Measurements from ENCODE around the gene TRPC4AP.
A peak's percentile ranks its signal among the peaks of the same experiment; 100 is the strongest.
"Not testable (repeated sequence)": the region's sequence is repeated elsewhere in the genome, so short reads cannot be mapped to it uniquely, and the experiment has no call there.

Gene TRPC4AP

DNA sequence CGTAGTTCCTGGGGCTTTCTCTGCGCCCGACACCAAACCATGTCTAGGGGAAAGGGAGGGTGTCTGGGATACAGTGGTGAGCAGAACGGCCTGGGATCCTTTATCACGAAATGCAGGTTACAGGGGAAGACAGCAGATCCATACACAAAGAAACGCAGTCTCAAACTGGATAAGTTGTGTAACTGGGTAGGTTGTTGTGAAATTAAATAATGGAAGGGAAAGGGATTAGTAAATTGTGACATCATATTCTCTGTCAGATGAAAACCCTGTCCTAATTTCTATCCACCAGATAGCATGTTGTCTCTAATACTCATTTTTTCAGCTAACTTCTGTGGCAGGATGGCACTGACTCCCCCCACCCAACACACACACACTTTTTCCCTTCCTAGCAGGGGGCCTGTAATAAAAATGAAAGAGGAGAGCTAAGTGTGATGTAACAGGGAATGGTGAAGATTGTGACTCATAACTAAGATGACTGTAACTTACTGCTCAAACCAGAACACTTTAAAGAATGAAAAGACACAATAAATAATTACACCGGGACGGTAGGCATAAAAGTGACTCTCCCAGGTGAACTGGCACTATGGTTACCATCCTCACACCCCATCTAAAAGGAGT is 769 bp upstream of the TRPC4AP start:
- no peak for DNase-seq

DNA sequence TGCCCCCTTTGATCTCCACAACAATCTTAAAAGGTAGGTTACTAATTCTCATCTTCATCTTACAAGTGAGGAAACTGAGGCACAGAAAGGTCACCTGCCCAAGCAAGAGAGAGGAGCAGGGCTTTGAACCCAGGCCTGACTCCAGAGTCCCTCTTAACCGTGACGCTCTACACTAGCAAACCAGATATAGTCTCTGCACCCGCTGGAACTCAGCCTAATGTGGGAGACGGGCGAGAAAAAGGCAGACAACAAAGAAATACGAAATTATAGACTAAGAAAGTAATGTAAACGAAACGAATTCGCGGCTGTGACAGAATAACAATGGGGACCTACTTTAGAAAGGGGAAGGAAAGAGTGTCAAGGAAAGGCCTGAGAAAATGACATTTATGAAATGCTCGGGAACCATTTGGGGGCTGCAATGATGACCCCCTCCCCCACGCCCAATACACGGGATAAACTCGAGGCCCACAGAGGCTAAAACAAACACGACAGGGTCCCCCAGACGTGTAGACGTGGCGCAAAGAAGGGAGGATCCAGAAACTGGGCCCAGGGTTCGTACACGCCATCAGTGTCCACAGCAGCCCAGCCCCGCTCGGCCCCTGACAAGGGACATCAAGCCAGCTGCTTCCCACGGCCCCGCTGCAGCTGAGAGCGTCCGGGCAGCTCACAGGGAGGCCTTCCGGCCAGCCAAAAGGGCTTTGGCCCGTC is 637 bp downstream of the TRPC4AP start:
- DNase-seq = peak; percentile 20

DNA sequence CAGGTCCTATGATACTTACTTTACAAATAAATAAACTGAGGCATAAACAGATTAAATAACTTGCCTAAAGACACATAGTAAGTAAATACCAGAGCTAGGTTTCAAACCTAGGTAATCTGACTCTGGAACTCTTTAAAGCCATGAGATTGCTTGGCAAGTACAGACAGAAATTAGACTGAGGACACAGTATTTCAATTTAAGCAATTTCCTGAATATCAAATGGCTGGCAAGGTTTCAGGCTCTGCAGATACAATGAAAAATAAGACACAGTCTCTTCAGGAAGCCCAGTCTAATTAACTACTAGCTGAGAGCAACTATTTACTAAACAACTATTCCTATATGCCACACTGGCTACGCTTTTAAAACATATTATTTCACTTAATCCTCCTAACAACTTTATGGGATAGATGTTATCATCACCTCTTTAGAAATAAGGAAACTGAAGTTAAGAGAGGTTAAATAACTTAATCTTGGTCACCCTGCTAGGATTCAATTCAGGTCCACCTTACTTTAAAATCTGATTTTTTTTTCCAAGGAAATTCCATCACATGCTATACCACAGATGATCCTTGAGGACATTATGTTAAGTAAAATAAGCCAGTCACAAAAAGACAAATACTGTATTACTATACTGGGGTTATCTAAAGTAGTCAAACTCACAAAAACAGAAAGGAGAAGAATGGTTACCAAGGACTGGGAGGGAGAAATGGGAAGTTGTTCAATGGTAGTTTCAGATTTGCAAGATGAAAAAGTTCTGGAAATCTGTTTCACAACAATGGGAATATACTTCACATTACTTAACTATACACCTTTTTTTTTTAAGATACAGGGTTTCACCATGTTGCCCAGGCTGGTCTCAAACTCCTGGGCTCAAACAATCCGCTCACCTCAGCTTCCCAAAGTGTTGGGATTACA is 4.1 kb downstream of the TRPC4AP start:
- DNase-seq = no peak

DNA sequence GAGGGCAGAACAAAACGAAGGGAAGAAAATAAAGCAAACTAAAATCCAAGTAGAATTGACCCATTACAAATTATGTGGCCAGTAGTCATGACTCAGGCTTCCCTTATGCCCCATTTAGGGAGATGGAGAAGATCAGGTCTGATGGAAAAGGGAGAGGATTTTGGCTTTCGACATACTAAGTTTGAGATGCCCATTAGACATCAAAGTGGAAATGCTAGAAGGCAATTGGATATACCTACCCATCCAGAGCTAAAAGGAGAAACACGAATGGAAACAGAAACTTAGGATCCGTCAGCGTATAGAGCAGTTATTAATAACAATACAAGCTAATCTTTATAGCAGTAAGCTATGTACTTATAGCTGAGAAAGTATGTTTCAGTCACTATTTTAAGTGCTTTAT is 4.8 kb downstream of the TRPC4AP start:
- DNase-seq = no peak

DNA sequence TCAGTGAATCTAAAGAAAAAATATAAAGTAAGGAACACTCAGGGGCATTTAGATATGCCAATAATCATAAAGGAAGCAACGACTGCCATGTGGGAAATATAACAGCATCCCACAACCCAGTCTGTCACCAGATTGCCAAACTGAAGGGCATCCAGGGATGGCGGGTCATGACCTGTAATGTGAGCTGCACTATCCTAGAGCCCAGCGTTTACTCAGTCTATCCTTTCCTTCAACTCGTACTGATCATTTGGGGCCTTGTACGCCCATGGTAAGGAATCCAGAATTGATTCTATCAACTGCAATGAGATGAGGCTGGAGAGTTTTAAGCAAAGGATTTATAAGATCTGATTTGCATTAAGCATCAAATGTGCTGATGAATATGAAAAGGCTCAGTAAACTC is 5.3 kb downstream of the TRPC4AP start:
- DNase-seq = no peak

DNA sequence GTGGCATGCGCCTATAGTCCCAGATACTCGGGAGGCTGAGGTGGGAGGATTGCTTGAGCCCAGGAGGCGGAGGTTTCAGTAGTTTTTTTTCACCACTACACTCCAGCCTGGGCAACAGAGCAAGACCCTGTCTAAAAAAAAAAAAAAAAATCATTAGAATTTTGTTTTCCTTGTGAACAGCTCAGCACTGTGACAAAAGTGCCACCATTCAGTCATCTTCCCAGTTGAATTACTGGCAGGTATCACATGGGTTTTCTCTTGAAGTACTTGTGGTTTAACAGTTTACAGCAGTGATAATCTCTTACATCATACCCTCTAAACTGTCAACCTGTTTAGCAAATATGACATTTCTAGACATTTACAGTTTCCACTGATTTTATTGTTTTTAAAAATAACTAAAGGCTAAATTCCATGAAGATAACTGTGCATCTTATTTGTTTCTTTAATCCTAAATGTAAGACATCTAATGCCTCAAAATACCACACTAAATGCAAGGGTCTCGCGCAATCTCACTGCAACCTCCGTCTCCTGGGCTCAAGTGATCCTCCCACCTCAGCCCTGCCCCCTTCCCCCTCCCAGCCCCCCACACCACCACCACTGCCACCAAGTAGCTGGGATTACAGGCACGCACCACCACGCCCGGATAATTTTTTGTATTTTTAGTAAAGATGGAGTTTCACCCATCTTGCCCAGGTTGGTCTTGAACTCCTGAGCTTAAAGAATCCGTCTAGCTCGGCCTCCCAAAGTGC is 7.0 kb downstream of the TRPC4AP start:
- DNase-seq = no peak

DNA sequence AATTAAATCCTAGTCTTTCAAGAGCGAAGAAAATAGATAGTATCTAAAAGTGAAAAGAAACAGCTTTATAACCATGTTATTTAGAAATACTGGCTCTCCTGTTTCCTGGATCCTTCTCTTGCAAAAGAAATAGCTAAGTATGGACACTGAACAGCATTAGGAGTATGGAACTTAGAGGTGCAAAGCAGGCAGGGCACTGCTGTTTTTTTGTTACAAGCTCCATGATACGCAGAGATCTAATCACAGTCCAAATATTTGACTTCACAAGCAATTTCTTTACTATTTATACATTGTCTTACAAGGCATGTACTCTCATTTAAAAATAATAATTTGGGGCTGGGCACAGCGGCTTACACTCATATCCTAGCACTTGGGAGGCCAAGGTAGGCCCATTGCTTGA is 7.6 kb downstream of the TRPC4AP start:
- no peak for DNase-seq

DNA sequence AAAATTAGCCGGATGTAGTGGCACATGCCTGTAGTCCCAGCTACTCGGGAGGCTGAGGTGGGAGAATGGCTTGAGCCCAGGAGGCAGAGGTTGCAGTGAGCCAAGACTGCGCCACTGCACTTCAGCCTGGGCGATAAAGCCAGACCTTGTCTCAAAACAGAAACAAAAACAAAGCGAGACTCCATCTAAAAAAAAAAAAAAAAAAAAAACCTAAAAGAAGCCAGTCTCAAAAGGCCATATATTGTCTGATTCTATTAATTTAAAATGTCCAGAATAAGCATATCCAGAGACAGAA is 12.3 kb downstream of the TRPC4AP start:
- DNase-seq = not testable (repeated sequence)

DNA sequence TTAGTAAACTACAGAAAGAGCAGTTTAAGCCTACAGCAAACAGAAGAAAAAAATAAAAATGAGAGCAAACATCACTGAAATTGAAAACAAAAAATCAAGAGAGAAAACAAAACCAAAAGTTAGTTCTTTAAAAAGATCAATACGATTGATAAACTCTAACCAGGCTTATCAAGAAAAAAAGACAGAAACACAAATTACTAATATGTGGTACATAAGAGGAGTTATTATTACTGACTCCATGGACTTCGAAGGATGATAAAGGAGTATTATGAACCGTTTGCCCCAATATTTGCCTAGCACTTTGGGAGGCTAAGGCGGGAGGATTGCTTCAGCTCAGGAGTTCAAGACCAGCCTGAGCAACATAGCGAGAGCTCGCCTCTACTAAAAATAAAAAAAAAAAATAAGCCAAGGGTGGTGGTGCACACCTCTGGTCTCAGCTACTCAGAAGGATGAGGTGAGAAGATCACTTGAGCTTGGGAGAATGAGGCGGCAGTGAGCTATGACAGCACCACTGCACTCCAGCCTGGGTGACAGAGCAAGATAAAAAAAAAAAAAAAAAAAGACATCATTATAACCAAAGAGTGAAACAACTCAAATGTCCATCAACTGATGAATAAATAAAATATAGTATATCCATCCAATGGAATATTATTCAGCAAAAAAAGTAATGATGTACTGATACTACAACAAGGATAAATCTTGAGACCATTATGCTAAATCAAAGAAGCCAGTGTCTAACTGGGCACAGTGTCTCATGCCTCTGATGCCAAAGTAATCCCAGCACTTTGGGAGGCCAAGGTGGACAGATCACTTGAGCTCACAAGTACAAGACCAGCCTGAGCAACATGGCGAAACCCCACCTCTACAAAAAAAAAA is 12.9 kb downstream of the TRPC4AP start:
- no peak for DNase-seq

DNA sequence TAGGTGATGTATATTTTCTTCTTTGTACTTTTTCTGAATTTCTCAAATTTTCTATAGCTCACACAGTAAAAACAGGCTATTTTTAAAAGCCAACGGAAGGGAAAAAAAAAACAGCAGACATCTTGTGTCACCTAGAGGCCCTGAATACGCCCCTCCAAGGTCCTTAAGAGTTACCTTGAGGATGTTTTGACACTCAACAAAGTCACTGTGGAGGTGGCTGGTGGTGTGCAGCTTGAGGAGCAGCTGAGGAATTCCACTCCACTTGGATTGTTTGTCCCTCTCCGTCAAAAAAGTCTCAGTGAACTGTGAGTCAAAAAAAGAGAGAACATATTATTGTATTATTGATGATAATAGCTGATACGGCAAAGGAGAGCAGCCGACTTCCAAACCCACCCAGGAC is 14.7 kb downstream of the TRPC4AP start:
- no peak for DNase-seq

DNA sequence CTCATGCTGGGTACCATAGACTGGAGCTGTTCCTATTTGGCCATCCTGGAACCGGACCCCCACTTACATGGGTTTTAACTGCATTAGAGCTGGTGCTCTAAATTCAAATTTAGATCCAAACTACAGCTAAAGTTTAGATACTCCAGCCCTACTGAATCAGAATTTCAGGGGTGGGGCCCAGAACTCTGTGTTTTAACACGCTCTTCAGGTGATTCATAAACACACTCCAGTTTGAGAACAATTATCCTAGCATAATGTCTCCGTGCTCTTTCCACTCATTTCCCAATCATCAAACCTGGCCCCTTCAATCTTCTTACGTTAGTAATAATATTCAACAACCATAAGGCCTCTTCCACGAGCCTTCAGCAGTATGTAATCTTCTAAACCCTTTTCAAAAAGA is 15.3 kb downstream of the TRPC4AP start:
- DNase-seq = no peak

DNA sequence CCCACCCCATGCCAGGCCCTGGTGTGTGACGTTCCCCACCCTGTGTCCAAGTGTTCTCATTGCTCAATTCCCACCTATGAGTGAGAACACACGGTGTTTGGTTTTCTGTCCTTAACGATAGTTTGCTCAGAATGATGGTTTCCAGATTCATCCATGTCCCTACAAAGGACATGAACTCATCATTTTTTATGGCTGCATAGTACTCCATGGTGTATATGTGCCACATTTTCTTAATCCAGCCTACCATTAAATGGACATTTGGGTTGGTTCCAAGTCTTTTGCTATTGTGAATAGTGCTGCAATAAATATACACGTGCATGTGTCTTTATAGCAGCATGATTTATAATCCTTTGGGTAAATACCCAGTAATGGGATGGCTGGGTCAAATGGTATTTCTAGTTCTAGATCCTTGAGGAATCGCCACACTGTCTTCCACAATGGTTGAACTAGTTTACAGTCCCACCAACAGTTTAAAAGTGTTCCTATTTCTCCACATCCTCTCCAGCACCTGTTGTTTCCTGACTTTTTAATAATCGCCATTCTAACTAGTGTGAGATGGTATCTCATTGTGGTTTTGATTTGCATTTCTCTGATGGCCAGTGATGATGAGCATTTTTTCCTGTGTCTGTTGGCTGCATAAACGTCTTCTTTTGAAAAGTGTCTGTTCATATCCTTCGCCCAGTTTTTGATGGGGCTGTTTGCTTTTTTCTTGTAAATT is 21.0 kb downstream of the TRPC4AP start:
- DNase-seq = not testable (repeated sequence)

DNA sequence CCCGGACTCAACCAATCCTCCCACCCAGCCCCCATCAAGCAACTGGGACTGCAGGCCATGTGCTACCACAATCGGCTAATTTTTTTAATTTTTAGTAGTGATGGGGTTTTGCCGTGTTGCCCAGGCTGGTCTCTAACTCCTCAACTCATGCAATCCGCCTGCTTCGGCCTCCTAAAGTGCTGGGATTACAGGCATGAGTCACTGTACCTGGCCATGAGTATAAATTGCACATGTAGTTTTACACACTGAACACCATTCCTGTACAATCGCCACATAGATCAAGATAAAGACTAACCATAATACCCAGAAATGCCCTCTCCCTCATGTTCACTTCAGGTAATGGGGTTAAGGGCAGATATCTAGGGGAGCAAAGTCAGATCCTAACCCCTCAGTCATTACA is 26.4 kb downstream of the TRPC4AP start:
- no peak for DNase-seq

DNA sequence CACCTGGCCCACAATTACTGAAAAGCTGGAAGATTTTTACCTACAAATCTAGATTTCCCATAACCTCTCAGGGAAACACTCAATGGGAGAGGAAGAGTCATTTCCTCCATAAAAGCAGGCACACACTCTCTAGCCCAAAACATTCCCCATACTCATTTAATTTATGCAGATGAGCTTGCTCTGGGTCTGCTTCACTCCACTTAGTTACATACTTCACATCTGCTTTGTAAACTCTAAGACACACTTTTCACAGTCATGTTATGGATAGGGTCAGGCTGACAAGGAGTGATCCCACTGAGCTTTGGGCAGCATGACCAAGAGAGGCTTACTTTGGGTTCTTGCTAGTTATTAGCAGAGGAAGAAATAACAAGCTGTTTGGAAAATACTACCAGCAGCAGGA is 27.4 kb downstream of the TRPC4AP start:
- no peak for DNase-seq

DNA sequence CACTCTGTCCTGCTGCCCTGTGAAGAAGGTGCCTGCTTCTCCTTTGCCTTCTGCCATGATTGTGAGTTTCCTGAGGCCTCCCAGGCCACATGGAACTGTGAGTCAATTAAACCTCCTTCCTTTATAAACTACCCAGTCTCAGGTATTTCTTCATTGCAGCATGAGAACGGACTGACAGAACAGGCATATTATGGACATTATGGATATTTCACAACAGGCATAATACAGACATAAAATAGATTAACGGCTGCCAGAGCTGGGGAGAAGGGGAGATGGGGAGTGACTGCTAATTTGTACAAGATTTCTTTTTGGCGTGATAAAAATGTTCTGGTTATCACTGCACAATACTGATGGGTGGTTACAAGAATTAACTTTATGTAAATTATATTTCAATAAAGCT is 29.4 kb downstream of the TRPC4AP start:
- DNase-seq = no peak

DNA sequence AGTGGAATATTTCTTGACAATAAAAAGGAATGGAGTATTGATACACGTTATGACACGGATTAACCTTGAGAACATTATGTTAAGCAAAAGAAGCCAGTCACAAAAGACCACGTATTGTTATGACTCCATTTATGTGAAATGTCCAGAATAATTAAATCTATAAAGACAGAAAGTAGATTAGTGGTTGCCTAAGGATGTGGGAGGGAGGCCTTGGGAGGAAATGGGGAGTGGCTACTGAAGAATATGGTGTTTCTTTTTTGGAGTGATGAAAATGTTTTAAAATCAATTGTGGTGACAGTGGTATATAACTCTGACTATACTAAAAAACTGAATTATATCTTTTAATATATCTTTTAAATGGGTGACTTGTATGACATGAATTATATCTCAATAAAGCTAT is 30.1 kb downstream of the TRPC4AP start:
- no peak for DNase-seq

DNA sequence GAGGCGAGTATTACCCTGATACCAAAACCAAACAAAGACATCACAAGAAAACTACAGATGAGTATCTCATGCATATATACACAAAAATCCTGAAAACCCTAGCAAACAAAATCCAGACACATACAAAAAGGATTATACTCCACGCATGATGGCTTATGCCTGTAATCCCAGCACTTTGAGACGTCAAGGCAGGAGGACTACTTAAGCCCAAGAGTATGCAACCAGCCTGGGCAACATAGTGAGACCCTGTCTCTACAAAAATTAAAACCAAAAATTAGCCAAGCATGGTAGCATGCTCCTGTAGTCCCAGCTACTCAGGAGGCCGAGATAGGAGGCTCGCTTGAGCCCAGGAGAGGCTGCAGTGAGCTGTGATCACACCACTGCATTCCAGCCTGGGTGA is 32.4 kb downstream of the TRPC4AP start:
- DNase-seq = no peak

DNA sequence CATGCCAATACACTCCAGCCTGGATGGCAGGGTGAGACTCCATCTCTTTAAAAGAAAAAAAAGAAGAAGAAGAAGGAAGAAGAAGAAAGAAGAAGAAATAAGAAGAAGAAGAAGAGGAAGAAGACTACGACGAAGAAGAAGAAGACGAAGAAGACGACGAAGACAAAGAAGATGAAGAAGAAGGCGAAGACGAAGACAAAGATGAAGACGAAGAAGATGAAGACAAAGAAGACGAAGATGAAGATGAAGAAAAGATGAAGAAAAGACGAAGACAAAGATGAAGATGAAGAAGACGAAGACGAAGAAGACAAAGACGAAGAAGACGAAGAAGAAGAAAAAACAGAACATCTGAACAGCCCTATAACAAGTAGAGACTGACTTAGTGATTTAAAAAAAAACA is 33.0 kb downstream of the TRPC4AP start:
- DNase-seq = no peak

DNA sequence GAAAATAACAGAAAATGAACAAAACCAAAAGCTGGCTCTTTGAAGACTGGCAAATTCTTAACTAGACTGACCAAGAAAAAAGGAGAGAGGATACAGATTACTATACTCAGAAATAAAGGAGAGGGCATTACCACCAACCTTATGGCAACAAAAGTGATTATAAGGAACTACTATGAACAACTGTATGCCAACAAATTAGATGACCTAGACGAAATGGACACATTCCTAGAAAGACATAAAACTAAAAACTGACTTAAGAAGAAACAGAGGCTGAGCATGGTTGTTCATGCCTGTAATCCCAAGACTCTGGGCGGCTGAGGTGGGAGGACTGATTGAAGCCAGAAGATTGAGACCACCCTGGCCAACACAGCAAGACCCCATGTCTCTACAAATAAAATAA is 33.5 kb downstream of the TRPC4AP start:
- no peak for DNase-seq

DNA sequence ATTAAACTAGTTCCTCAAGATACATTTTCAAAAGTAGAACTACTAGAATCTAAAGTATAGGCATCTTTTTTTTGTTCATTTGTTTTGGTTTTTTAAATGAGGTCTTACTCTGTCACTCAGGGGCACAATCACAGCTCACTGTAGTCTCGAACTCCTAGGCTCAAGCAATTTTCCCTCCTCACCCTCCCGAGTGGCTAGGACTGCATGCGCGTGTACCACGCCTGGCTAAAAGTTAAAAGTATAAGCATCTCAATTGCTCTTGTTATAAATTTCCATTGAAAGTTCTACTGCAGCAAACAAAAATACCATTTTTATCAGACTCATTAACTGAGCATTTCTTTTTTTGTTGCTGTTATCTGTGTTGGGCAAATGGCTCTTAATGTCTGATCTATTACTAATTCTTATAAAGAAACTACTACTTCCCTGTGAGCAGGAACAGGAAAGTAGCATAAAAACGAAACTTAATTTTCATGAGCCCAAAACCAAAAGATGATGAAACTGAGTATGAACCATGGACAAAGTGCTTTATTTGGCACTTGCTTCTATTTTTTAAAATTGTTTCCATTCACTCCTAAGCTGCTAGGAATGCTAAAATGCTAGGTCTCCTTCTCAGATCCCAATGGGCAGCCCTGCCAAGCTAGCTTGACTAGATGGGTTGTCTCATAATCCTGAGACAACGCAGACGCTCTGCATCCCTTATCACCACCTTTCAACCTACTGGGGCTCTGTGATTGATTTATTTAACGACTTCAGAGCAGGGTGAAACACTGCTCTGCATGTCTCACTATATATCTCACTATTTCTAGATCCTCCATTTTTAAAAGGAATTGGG is 36.9 kb downstream of the TRPC4AP start:
- DNase-seq = no peak

DNA sequence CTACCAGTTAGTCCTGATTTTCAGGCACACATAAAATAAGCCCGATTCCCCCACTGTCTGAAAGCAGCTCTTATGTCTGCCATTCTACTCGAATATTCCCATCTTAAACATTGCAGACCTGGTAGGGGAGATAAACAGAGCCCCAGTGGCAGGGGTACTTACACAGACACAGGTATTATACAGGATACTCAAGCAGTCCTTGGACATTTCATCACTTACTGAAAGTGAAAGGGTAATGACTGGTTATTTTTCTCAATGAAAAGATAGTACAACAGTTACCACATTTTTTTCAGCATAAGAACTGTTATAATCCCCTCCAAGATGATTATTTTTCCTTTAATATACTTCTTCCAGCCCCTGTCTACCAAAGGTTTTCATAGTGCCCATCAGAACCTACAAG is 37.8 kb downstream of the TRPC4AP start:
- no peak for DNase-seq

All from RPMI8226 (cell line).